A549 (cell line): ENCODE measurements around the gene SORCS2.

Experiments
- CTCF ChIP-seq: fragments of >200 bp; sonication (Bioruptor Twin); formaldehyde crosslinking; IDR thresholded peaks from 3 replicates; pipeline ENCODE4 v1.5.1; 2016
- EP300 ChIP-seq, 2 experiments: fragments of >200 bp; sonication (Bioruptor Twin); formaldehyde crosslinking; IDR thresholded peaks; 2 replicates in 1 of 2; 3 replicates in 1 of 2; pipeline ENCODE4 v1.6.1; 2016 to 2017
- HDAC2 ChIP-seq: fragments of 200-600 bp; sonication (generic); IDR thresholded peaks from 2 replicates; pipeline ENCODE4 v1.6.1; 2016
- JUN ChIP-seq, 2 experiments: fragments of >200 bp; sonication (Bioruptor Twin); formaldehyde crosslinking; IDR thresholded peaks; 2 replicates in 1 of 2; 3 replicates in 1 of 2; pipeline ENCODE4 v1.6.1; 2016 to 2017
- NFE2L2 ChIP-seq: fragments of 150-350 bp; conservative IDR thresholded peaks from 2 replicates; pipeline ENCODE4 v1.6.1; 2014; ENCODE audit warnings: low read length
- POLR2AphosphoS2 ChIP-seq: conservative IDR thresholded peaks from 2 replicates; pipeline ENCODE4 v1.6.1; 2012; ENCODE audit warnings: low read length, improper control_type of control experiment, inconsistent platforms
- REST ChIP-seq: fragments of 200-600 bp; sonication (generic); IDR thresholded peaks from 2 replicates; pipeline ENCODE4 v1.6.1; 2016; ENCODE audit warnings: antibody characterized with exemption, mild to moderate bottlenecking, moderate library complexity
- RFX5 ChIP-seq: fragments of 450-650 bp; IDR thresholded peaks from 2 replicates; pipeline ENCODE4 v1.7.1; 2014; ENCODE audit warnings: antibody characterized with exemption, mild to moderate bottlenecking, moderate library complexity
- SMC3 ChIP-seq: fragments of >200 bp; sonication (Bioruptor Twin); formaldehyde crosslinking; IDR thresholded peaks from 3 replicates; pipeline ENCODE4 v1.6.1; 2018; ENCODE audit warnings: inconsistent platforms
- ZFP36 ChIP-seq: fragments of 450-650 bp; IDR thresholded peaks from 2 replicates; pipeline ENCODE4 v1.6.1; 2014; ENCODE audit warnings: borderline replicate concordance; ENCODE audit not compliant: partially characterized antibody

GRCh38 chr4:7663075-7663541, 470.8 kb downstream of the SORCS2 start:
- TF ChIP-seq ZFP36 (no peak), REST (no peak), RFX5 (no peak), SMC3 (no peak), CTCF (no peak), EP300 (IDR thresholded peaks at IDR 0.05) (no peak), HDAC2 (no peak), JUN (IDR thresholded peaks at IDR 0.05) (no peak), POLR2AphosphoS2 (no peak), NFE2L2 (no peak)
